GM10266 (cell line): ENCODE measurements around the gene CBX4.

Experiments used
- DNase-seq: peaks from one replicate; pipeline ENCODE4 v3.0.0; 2012; ENCODE audit errors: extremely low spot score
- CTCF ChIP-seq: IDR thresholded peaks from 2 replicates; pipeline ENCODE4 v1.5.1; 2012; ENCODE audit warnings: mild to moderate bottlenecking, low read depth; ENCODE audit not compliant: control insufficient read depth, insufficient read depth; ENCODE audit errors: missing control alignments

Gene CBX4

GRCh38 chr17:79824893-79825579 lies 14.2 kb downstream of the CBX4 start:
- no peak for TF ChIP-seq CTCF
- no peak for DNase-seq

GRCh38 chr17:79824234-79824633 lies 15.0 kb downstream of the CBX4 start:
- no peak for DNase-seq
- no peak for TF ChIP-seq CTCF

GRCh38 chr17:79822583-79823124 lies 16.6 kb downstream of the CBX4 start:
- TF ChIP-seq CTCF = no peak
- no peak for DNase-seq

GRCh38 chr17:79821331-79822095 lies 17.7 kb downstream of the CBX4 start:
- TF ChIP-seq CTCF = no peak
- no peak for DNase-seq

GRCh38 chr17:79820959-79821330 lies 18.3 kb downstream of the CBX4 start:
- TF ChIP-seq CTCF = no peak
- DNase-seq = no peak

GRCh38 chr17:79819534-79820276 lies 19.5 kb downstream of the CBX4 start:
- no peak for DNase-seq
- TF ChIP-seq CTCF = no peak
